H1 (cell line): ENCODE data around the gene TSPAN5. TPM values are rescaled to one million over a fixed set of nuclear protein-coding genes. Genes with fewer than 3 reads are reported as not detected.

Source experiments
- CTCF ChIA-PET: fragments of 300-600 bp; sonication (Branson Sonifier 250); formaldehyde crosslinking; loops from one replicate; lab custom pipeline; 2021; ENCODE audit not compliant: partially characterized antibody; lab: Charles Lee
- POLR2A ChIA-PET: fragments of 300-600 bp; sonication (Branson Sonifier 250); formaldehyde crosslinking; loops from one replicate; lab custom pipeline; 2021; ENCODE audit warnings: inconsistent platforms; ENCODE audit not compliant: partially characterized antibody; lab: Charles Lee
- DNase-seq, 2 experiments: peaks; one replicate each; pipeline versions ENCODE4 v3.0.0 to v3.0.0-alpha.2; 2010 to 2022; ENCODE audit warnings: low spot score in 2 of 2, low read depth in 1 of 2, mixed read lengths in 1 of 2
- FAIRE-seq: peaks from 2 replicates; lab custom pipeline; 2011; peaks lifted over from hg19 to GRCh38; lab: Jason Lieb, UNC
- H2AFZ ChIP-seq: 2 replicates; pipeline ENCODE4 v1.8.1; 2012; ENCODE audit warnings: low read length, inconsistent platforms
- H2AK5ac ChIP-seq: 2 replicates; pipeline ENCODE4 v1.6.1; 2013; ENCODE audit warnings: low read depth, low read length
- H2BK120ac ChIP-seq: replicated peaks from 2 replicates; pipeline ENCODE3; 2013; ENCODE audit warnings: low read depth, low read length, inconsistent platforms
- H2BK12ac ChIP-seq: 2 replicates; pipeline ENCODE4 v1.6.1; 2013; ENCODE audit warnings: low read depth, low read length
- H2BK15ac ChIP-seq: 2 replicates; pipeline ENCODE4 v1.6.1; 2013; ENCODE audit warnings: low read length
- H2BK20ac ChIP-seq: 2 replicates; pipeline ENCODE4 v1.6.1; 2013; ENCODE audit warnings: low read length
- H2BK5ac ChIP-seq: 2 replicates; pipeline ENCODE4 v1.6.1; 2013; ENCODE audit warnings: low read depth, low read length
- H3K14ac ChIP-seq: 2 replicates; pipeline ENCODE4 v1.6.1; 2013; ENCODE audit warnings: inconsistent platforms; ENCODE audit not compliant: insufficient read length
- H3K18ac ChIP-seq: 2 replicates; pipeline ENCODE4 v1.6.1; 2013; ENCODE audit warnings: low read length; ENCODE audit errors: extremely low read depth
- H3K23ac ChIP-seq: 2 replicates; pipeline ENCODE4 v1.6.1; 2013; ENCODE audit warnings: inconsistent platforms; ENCODE audit not compliant: insufficient read length
- H3K23me2 ChIP-seq: 2 replicates; pipeline ENCODE4 v1.6.1; 2013; ENCODE audit warnings: low read depth, low read length
- H3K27ac ChIP-seq: 2 replicates; pipeline ENCODE4 v1.6.1; 2011; ENCODE audit warnings: low read depth, low read length, inconsistent platforms
- H3K27me3 ChIP-seq, 4 experiments: replicated peaks in 1 of 4; 1 replicate in 1 of 4; 2 replicates in 3 of 4; pipeline versions ENCODE4 v1.6.1 to v1.8.1; 2011 to 2013; ENCODE audit warnings: low read length in 3 of 4, mild to moderate bottlenecking in 3 of 4, inconsistent platforms in 2 of 4, mixed read lengths in 2 of 4, moderate library complexity in 1 of 4; ENCODE audit not compliant: control insufficient read depth in 3 of 4, insufficient read depth in 3 of 4; ENCODE audit errors: extremely low read depth in 1 of 4
- H3K36me3 ChIP-seq, 4 experiments: 2 replicates each; pipeline versions ENCODE4 v1.6.1 to v1.8.1; 2011 to 2013; ENCODE audit warnings: mild to moderate bottlenecking in 4 of 4, low read length in 3 of 4, moderate library complexity in 2 of 4, control low read depth in 1 of 4, inconsistent platforms in 1 of 4; ENCODE audit not compliant: insufficient read depth in 4 of 4, control insufficient read depth in 2 of 4
- H3K4ac ChIP-seq: replicated peaks from 2 replicates; pipeline ENCODE3; 2013; ENCODE audit warnings: low read length, low read depth, mixed read lengths, inconsistent platforms; ENCODE audit not compliant: insufficient read length
- H3K4me1 ChIP-seq, 4 experiments: replicated peaks in 1 of 4; 1 replicate in 1 of 4; 2 replicates in 3 of 4; pipeline versions ENCODE4 v1.6.1 to v1.8.1; 2011 to 2013; ENCODE audit warnings: low read length in 3 of 4, inconsistent platforms in 2 of 4, mixed read lengths in 1 of 4; ENCODE audit not compliant: insufficient read depth in 4 of 4, control insufficient read depth in 3 of 4
- H3K4me2 ChIP-seq, 2 experiments: 2 replicates each; pipeline versions ENCODE4 v1.6.1 to v1.8.1; 2011 to 2013; ENCODE audit warnings: low read depth in 2 of 2, low read length in 2 of 2, control low read depth in 1 of 2, inconsistent platforms in 1 of 2, mild to moderate bottlenecking in 1 of 2; ENCODE audit not compliant: insufficient read depth in 1 of 2
- H3K4me3 ChIP-seq, 4 experiments: fragments of 200-600, 300-600 bp in 1 of 4; sonication (generic), shearing (Covaris generic), sonication (Bioruptor Twin) in 1 of 4; 2 replicates each; pipeline versions ENCODE4 v1.5.1 to v1.8.1; 2011 to 2016; ENCODE audit warnings: low read length in 4 of 4, low read depth in 3 of 4, control low read depth in 2 of 4, inconsistent platforms in 2 of 4, mild to moderate bottlenecking in 2 of 4, mixed read lengths in 1 of 4, moderate library complexity in 1 of 4; ENCODE audit not compliant: insufficient read depth in 2 of 4; ENCODE audit errors: extremely low read depth in 1 of 4
- H3K56ac ChIP-seq: replicated peaks from 2 replicates; pipeline ENCODE3; 2013; ENCODE audit warnings: low read depth, mild to moderate bottlenecking, mixed read lengths, low read length, inconsistent platforms; ENCODE audit not compliant: insufficient read length
- H3K79me1 ChIP-seq: 2 replicates; pipeline ENCODE4 v1.6.1; 2013; ENCODE audit warnings: low read depth, low read length, control low read depth
- H3K79me2 ChIP-seq, 2 experiments: 2 replicates each; pipeline versions ENCODE4 v1.6.1 to v1.8.1; 2012 to 2013; ENCODE audit warnings: low read length in 2 of 2, mild to moderate bottlenecking in 2 of 2, inconsistent platforms in 1 of 2; ENCODE audit not compliant: insufficient read depth in 2 of 2, control insufficient read depth in 1 of 2
- H3K9ac ChIP-seq, 4 experiments: replicated peaks in 1 of 4; 1 replicate in 1 of 4; 2 replicates in 3 of 4; pipeline versions ENCODE4 v1.6.1 to v1.8.1; 2011 to 2013; ENCODE audit warnings: low read depth in 3 of 4, low read length in 3 of 4, control low read depth in 2 of 4, mild to moderate bottlenecking in 2 of 4, moderate library complexity in 2 of 4, inconsistent platforms in 1 of 4; ENCODE audit errors: extremely low read depth in 1 of 4
- H3K9me3 ChIP-seq, 2 experiments: 2 replicates each; pipeline versions ENCODE4 v1.6.1 to v1.8.1; 2012 to 2013; ENCODE audit warnings: mild to moderate bottlenecking in 2 of 2, moderate library complexity in 2 of 2, control low read depth in 1 of 2, inconsistent platforms in 1 of 2, low read depth in 1 of 2, low read length in 1 of 2, mixed read lengths in 1 of 2; ENCODE audit not compliant: insufficient read depth in 2 of 2
- H4K20me1 ChIP-seq, 2 experiments: replicated peaks in 1 of 2; 2 replicates each; pipeline versions ENCODE3 to v1.8.1; 2011 to 2013; ENCODE audit warnings: inconsistent platforms in 2 of 2, low read length in 2 of 2, mild to moderate bottlenecking in 1 of 2; ENCODE audit not compliant: insufficient read depth in 2 of 2, control insufficient read depth in 1 of 2
- H4K5ac ChIP-seq: 2 replicates; pipeline ENCODE4 v1.6.1; 2013; ENCODE audit warnings: low read length, low read depth, mixed read lengths, inconsistent platforms; ENCODE audit not compliant: insufficient read length
- H4K8ac ChIP-seq: 2 replicates; pipeline ENCODE4 v1.8.0; 2013; ENCODE audit warnings: mild to moderate bottlenecking, moderate library complexity, low read length, inconsistent platforms; ENCODE audit not compliant: insufficient read depth; ENCODE audit errors: extremely low read depth
- H4K91ac ChIP-seq: replicated peaks from 2 replicates; pipeline ENCODE3; 2013; ENCODE audit warnings: low read length, mixed read lengths, inconsistent platforms; ENCODE audit not compliant: insufficient read length
- CBX8 ChIP-seq: fragments of 300-800, 300-1000 bp; sonication (generic); IDR thresholded peaks from 2 replicates; pipeline ENCODE4 v1.7.1; 2016; ENCODE audit warnings: low read depth, low read length, borderline replicate concordance
- RAD21 ChIP-seq, 2 experiments: IDR thresholded peaks in 1 of 2; conservative IDR thresholded peaks in 1 of 2; 2 replicates each; pipeline ENCODE4 v1.6.1; 2011; ENCODE audit warnings: low read depth in 2 of 2, low read length in 2 of 2, improper control_type of control experiment in 1 of 2, inconsistent platforms in 1 of 2, mild to moderate bottlenecking in 1 of 2, moderate library complexity in 1 of 2
- WGBS, 2 experiments: shearing (Covaris generic) in 1 of 2; methylation state at CpG; one replicate each; pipeline versions ENCODE4 v1.1.6 to v1.1.7; 2013 to 2015; ENCODE audit warnings: low lambda C conversion rate in 2 of 2, mixed read lengths in 2 of 2, inconsistent platforms in 1 of 2, low coverage in 1 of 2, missing lambda C conversion rate in 1 of 2; ENCODE audit not compliant: insufficient replicate concordance in 2 of 2, insufficient coverage in 1 of 2, insufficient read length in 1 of 2; ENCODE audit errors: extremely low coverage in 1 of 2, missing lambda C conversion rate in 1 of 2; 5-methylcytosine and 5-hydroxymethylcytosine counted together
- polyA plus RNA-seq, 7 experiments: library from polyadenylated mRNA; depleted of rRNA in 3 of 7; stranded (reverse) in 5 of 7; unstranded in 2 of 7; fragments of >200 nt in 5 of 7; fragments of 200-250 nt in 2 of 7; gene quantifications; 1 replicate in 5 of 7; 2 replicates in 1 of 7; 4 replicates in 1 of 7; pipeline versions ENCODE4 v1.2.1 to v1.2.3, GENCODE V29; 2011 to 2013; ENCODE audit warnings: missing spikeins in 2 of 7, mixed read lengths in 2 of 7
- total RNA-seq: library from RNA; stranded (reverse); fragmentation: NEBNext Ultra II Directional; extraction: Animal tissue kit (Norgen Biotek cat#: 25700); gene quantifications from 2 replicates; pipeline ENCODE4 v1.2.1, GENCODE V29; 2021

The TSPAN5 gene
- total and polyA plus RNA-seq, 2 of the 8 experiments (the other 6 are each of a cell fraction or from before 2014, with no cell fraction given): 17.6 to 21.2 TPM

GRCh38 chr4:98612318-98613250 is 45.8 kb downstream of the TSPAN5 start:
- Histone ChIP-seq H2BK5ac (peak overlapping the region; percentile 48; the same call in 1 of the 2 replicates), H3K23me2 (no peaks in the 10 kb centered on the region), H2BK120ac (no peak overlapping the region), H3K4me1 (peaks cover 10 to 27% (median 19%) of the 10 kb centered on the region in 4 experiments), H3K23ac (no peak overlapping the region), H2AK5ac (no peak overlapping the region), H3K14ac (no peak overlapping the region), H3K79me1 (peaks cover 8% of the 10 kb centered on the region), H2BK12ac (peak overlapping the region; percentile 72; the same call in 1 of the 2 replicates), H4K8ac (no peak overlapping the region), H3K27ac (no peak overlapping the region), H4K20me1 (peaks cover 0 to 2% of the 10 kb centered on the region in 2 experiments), H2BK20ac (peak overlapping the region; percentile 6; the same call in 1 of the 2 replicates), H2BK15ac (0 out of 2 replicates have a peak overlapping the region, but pooled peaks have one; percentile 14), H3K27me3 (no peaks in the 10 kb centered on the region), H3K9me3 (no peaks in the 10 kb centered on the region), H3K4me3 (no peak overlapping the region), H4K5ac (no peak overlapping the region), H3K18ac (peak overlapping the region; percentile 72), H3K79me2 (peaks cover 2 to 48% of the 10 kb centered on the region in 2 experiments; a peak in 2 of 4 replicates), H3K4me2 (peak overlapping the region in 1 of 2 experiments; percentile 39; a peak in 2 of 4 replicates), H3K4ac (no peak overlapping the region), H3K9ac (no peak overlapping the region), H4K91ac (no peak overlapping the region), H2AFZ (no peak overlapping the region), H3K56ac (no peak overlapping the region), H3K36me3 (no peaks in the 10 kb centered on the region)
- no peak for DNase-seq
- WGBS, 2 experiments: 60% methylated on average over 11 of the region's 11 CpGs; no CpG with 5 or more reads in 1 of the 2 experiments
- no peak for TF ChIP-seq CBX8
- TF ChIP-seq RAD21 (IDR thresholded peaks at IDR 0.05 in 1 of 2, conservative IDR thresholded peaks at IDR 0.05 in 1 of 2; ENCODE audit: low read depth in 2 of 2, low read length in 2 of 2): 0 out of 4 replicates have a peak, but pooled peaks of 1 of the 2 experiments have one; percentile 1
- peak; percentile 57 for FAIRE-seq
- POLR2A ChIA-PET: interaction anchor here (0.6 kb wide), 1 partner anchor 114 kb away, joined by 4 read pairs; no protein-coding TSS in a partner anchor
- CTCF ChIA-PET: no interaction called here
